GM18526 (cell line): ENCODE data around the gene DDX6.
A peak's percentile ranks its signal among the peaks of the same experiment; 100 is the strongest.

ENCODE experiments used
- POLR2A ChIP-seq: IDR thresholded peaks from 3 replicates; pipeline ENCODE4 v1.6.1; 2011; ENCODE audit not compliant: insufficient read length; ENCODE audit errors: extremely low read depth

DDX6 gene, protein sequence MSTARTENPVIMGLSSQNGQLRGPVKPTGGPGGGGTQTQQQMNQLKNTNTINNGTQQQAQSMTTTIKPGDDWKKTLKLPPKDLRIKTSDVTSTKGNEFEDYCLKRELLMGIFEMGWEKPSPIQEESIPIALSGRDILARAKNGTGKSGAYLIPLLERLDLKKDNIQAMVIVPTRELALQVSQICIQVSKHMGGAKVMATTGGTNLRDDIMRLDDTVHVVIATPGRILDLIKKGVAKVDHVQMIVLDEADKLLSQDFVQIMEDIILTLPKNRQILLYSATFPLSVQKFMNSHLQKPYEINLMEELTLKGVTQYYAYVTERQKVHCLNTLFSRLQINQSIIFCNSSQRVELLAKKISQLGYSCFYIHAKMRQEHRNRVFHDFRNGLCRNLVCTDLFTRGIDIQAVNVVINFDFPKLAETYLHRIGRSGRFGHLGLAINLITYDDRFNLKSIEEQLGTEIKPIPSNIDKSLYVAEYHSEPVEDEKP

DNA sequence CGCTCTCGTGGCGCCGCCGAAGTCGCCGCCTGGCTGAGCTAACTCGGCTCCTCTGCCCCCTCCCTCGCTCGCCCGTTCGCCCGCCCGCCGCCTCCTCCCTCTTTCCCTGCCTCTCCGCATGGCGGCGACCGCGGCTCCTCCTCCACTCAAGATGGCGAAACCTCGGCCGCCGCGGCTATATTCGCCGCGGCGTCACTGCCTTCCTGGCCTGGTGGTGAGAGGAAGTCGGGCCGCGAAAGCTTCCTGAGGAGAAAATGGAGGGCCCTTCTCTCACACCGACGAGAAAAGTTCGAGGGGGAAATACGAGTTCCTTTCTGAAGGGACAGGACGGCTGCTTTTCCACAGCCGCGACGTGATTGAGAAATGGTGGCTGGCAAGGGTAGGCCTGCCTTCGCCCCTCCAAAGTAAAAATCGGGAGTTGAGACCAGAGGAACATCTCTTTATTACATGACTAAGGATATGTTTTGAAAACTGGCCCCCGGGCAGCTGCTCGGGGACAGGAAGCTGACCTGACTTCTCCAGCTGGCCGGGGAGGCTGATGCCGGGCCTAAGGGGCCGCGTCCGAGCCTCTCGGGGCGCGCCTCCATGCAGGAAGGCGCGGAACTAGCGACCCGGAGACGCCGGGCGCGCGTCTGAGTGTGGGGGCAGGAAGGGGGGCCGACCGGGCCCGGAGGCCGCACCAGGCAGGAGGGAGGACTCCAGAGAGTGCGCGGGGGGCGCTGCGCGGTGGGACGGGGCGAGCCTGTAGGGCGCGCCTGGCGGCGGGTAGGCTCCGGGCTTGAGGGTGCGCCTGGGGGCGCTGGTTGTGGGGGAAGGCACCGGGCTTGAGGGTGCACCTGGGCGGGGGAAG, at the start of gene DDX6:
DDX6 (minus strand) TSS at position 54 of the 850 bp plus-strand sequence. CDS start 4,913 bp downstream, outside the sequence.
- peak; percentile 63 for TF ChIP-seq POLR2A

DNA sequence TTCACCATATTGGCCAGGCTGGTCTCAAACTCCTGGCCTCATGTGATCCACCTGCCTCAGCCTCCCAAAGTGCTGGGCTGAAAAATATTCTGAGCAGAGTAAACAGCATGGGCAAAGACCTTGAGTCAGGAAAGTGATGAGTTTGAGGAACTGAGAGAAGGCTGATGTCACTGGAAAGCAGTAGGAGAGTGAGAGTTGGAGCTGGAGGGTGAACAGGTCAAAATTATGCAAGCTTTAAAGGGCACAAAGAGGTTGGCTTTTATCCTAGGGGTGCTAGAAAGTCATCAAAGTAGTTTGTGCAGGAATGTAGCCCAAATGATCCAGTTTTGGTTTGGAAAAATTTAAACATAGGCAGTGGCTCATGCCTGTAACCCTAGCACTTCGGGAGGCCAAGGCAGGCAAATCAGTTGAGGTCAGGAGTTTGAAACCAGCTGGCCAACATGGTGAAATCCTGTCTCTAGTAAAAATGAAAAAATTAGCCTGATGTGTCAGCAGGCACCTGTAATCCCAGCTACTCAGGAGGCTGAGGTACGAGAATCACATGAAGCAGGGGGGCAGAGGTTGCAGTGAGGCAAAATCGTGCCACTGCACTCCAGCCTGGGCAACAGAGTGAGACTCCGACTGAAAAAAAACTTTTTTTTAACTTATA, 48.1 kb upstream of the DDX6 start:
- TF ChIP-seq POLR2A = no peak

DNA sequence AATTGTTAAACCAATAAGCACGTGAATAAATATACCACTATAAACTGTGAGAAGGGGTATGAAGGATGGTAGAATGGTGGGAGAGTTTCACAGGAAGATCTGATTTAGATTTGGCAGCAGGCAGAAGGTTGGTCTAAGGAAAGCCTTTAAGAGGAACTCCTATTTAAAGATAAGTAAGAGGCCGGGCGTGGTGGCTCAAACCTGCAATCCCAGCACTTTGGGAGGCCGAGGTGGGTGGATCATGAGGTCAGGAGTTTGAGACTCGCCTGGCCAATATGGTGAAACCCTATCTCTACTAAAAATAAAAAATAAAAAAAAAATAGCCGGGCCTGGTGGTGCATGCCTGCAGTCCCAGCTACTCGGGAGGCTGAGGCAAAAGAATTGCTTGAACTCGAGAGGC, 46.9 kb upstream of the DDX6 start:
- no peak for TF ChIP-seq POLR2A

DNA sequence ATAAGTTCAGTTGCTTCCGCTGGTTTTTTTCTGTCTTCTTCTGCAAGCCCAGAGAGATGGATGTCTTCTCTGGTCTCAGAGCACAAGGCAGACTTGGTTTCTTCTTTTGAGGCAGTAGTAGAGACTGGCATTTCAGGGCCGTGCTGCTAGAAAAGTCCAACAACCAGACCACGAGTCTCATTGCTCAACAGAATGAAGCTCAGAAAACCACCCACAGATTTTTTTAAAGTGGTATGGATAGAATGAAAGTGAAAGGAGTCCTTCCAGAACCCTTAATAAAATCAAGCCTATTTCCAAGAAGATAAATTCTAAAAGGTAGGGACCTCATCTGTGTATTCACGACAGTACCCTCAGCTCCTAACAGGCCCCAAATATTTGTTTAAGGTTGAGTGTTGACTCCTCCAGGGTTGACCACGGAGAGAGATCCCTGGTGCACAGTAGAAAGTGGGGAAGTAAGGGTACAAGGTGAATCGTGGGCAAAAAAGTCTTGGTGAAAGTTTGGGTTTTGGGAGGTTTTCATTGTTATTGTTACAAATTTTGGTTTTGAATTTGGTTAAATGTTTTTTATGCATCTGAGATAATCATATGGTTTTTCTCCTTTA, 43.6 kb upstream of the DDX6 start:
- TF ChIP-seq POLR2A = no peak

DNA sequence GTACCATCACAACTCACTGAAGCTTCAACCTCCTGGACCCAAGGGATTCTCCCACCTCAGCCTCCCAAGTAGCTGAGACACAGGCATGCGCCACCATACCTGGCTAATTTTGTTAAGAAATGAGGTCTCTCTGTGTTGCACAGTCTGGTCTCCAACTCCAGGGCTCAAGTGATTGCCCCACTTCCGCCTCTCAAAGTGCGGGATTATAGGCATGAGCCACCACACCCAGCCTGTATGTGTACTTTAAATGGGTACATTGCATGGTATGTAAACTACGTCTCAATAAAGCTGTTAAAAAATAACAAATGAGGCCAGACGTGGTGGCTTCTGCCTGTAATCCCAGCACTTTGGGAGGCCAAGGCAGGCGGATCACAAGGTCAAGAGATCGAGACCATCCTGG, 36.2 kb upstream of the DDX6 start:
- TF ChIP-seq POLR2A = no peak

DNA sequence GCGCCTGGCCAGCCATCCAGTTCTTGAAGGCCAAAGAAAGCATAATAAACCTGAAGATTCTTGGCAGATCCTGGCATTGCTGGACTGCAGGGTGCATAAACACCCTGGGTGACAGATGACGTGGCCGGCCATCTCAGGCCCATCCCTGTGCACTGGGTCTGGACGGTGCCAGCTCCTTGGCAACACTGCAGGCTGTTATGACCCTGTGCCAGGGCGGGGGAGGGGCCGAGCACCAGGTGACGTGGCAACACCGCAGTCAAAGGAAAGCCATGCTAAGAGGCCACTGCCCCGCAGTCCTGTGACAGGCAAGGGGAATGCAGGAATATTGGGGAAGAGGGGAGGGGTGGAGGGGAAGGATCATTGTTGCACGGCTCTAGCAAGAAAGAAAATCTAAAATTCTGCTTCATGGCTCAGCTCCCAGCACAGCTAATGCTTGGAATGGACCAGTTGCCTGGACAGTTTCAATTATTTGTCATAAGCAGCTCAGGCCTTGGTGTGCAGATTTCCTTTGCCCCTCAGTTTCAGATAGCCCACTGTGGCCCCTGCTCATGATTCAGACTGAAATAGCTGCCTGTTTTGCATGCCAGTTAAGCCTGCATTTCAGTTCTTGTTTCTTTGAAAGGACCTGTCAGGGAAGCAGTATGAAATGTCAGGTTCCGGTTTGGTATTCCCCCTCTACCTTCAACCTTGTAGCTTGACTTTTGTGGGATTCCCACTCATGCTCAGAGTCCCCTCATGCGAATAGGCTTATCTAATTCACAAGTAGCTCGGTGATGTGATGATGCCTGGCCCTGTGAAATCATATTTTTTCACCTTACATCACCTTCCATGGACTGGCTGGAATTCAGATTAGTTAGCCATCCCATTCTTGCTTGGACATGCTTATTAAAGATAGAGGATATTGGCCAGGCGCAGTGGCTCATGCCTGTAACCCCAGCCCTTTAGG, 29.7 kb upstream of the DDX6 start:
- TF ChIP-seq POLR2A = peak; percentile 34

DNA sequence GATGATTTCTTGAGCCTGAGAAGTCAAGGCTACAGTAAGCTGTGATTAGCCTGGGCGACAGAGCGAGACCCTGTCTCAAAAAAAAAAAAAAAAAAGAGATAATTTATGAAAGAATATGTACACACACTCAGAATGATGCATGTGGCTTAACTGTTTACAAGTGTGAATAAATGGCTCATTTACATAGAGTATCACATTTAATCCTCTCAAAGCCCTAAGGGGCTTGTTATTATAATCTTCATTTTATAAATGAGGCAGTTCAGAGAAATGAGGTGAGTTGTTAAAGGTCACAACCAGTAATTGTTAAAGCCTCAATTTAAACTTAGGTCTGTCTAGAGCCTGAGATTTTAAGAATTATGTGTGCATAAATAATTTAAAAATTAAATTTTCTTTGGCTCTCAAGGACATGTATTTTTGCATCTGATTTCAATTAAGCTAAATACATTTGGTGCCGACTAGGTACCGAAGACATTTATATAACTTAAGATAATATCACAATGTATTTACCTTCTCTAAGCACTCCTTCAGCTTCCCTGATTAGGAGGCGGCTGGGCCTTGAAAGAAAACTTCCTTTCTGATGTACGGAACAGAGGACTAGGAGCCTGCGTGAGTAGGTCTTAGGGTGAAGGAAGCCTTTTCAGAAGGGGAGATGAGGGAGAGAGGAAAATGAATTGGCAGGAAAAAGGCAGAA, 28.5 kb upstream of the DDX6 start:
- TF ChIP-seq POLR2A = no peak

DNA sequence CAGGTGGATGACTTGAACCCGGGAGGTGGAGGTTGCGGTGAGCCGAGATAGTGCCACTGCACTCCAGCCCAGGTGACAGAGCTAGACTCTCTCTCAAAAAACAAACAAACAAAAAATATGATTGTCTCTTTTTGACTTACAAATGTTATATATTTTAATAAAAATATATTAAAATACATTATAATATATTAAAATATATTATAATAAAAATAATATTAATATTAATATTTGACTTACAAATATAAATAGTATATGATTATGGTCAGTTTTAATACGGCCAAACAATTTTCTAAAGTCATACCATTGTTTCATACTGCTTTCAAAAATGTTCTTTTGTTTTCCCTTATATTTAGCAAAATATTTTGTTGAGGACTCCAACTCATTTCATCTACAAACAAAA, 27.2 kb upstream of the DDX6 start:
- TF ChIP-seq POLR2A = no peak

DNA sequence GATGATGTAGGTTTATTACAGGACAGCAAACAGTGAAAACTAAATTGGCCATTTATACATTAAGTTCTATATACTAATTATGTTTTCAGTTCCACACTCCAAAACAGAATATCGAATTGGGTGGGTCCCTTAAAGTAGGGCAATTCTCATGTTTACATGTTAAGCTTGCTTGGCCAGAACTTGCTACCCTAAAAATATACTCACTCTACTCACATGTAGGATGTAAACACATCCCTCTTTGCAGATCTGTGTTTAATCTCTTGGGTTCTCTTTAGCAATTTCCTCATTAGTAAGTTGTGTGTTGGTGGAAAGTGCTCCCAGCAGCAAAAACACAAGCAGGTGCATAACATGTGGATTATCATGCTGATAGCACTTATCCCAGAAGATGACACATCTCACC, 22.6 kb upstream of the DDX6 start:
- no peak for TF ChIP-seq POLR2A

DNA sequence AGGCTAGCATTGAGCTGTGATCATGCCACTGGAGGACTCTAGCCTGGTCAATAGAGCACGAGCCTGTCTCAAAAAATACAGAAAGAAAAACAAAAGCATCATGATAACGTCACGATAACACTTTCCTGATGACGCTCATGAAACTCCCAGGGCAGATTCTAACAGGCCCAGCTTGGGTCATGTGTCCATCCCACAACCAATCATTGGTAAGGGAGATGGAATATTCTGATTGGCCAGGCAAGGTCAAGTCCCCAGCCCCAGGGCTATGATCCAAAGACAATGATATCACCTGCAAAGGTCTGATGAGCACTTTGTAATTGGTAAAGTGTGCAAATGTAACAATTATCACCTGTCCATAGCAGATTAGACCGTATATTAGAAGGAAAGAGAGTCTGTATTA, 21.5 kb upstream of the DDX6 start:
- TF ChIP-seq POLR2A = no peak

DNA sequence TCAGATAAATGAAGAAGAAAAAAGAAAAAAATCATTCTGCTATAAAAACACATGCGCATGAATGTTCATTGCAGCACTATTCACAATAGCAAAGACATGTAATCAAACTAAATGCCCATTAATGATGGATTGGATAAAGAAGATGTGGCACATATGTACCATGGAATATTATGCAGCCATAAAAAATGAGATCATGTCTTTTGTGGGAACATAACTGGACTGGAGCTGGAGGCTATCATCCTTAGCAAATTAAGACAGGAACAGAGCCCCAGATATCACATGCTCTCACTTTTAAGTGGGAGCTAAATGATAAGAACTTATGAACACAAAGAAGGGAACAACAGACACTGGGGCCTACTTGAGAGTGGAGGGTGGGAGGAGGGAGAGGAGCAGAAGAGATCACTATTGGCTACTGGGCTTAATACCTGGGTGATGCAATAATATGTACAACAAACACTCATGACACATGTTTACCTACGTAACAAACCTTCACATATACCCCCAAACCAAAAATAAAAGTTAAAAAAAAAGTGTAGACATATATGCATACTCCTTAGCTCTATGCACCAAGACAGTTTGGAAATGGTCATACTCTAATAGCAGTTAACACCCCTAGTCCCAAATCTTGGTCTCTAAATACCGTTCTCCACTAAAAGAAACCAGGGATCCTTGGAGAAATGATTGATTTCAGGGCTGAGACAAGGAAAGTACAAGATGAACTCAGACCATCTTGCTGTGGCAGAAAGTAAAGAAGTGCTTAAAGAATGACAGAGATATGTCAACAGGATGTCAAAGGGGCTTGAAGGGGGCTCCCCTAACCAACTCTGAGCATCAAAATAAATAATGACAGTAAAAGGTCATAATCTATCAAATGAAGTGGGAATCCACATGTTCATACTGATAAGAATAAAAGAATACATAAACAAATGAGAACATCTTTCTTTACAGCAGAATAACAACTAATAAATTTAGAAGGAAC, 17.1 kb upstream of the DDX6 start:
- no peak for TF ChIP-seq POLR2A

DNA sequence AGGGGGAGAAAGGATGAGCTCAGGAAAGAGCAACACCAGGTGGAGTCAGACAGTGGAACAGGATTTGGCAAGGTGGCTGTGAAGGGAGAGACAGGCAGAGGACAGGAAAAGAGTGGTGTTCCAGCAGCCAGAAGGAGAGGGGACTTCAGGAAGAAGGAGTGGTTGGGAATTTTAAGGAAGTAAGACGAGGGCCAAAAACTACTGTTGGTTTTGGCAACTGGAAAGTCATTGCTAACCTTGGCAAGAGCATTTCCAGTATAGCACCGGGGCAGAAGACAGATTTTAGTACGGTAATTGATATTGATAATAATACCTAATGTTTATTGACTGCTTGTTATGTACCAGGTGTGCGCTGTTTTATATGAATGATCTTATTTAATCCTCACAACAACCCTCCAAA, 15.4 kb upstream of the DDX6 start:
- no peak for TF ChIP-seq POLR2A
